Transverse colon (tissue), 4 donors: ENCODE results near the gene MSI2. TPM values are rescaled to one million over a fixed set of nuclear protein-coding genes. Genes with fewer than 3 reads are reported as not detected.

Source experiments
- DNase-seq: peaks from one replicate; pipeline ENCODE4 v3.0.0-alpha.2; 2019
- H3K27ac ChIP-seq, 4 donors: fragments of 200-600 bp; sonication (generic); 2 replicates each; pipeline ENCODE4 v1.5.1; 2016 to 2018; ENCODE audit warnings: inconsistent platforms in 4 of 4
- H3K27me3 ChIP-seq: fragments of 200-600 bp; sonication (generic); 2 replicates; pipeline ENCODE4 v1.5.1; 2017; ENCODE audit warnings: inconsistent platforms
- H3K36me3 ChIP-seq, 4 donors: fragments of 200-600 bp; sonication (generic); 2 replicates each; pipeline ENCODE4 v1.5.1; 2017 to 2019; ENCODE audit warnings: inconsistent platforms in 4 of 4
- H3K4me1 ChIP-seq, 4 donors: fragments of 200-600 bp; sonication (generic); 2 replicates each; pipeline ENCODE4 v1.5.1; 2017 to 2020; ENCODE audit warnings: inconsistent platforms in 4 of 4
- H3K4me3 ChIP-seq, 4 donors: fragments of 200-600 bp; sonication (generic); 1 replicate in 1 of 4; 2 replicates in 3 of 4; pipeline versions ENCODE4 v1.5.1 to v1.6.1; 2017 to 2019; ENCODE audit warnings: inconsistent platforms in 4 of 4
- H3K9me3 ChIP-seq, 2 donors: fragments of 200-600 bp; sonication (generic); 2 replicates each; pipeline ENCODE4 v1.5.1; 2017 to 2019; ENCODE audit warnings: inconsistent platforms in 2 of 2
- EP300 ChIP-seq: sonication (generic); formaldehyde crosslinking; IDR thresholded peaks from one replicate; pipeline ENCODE4 v1.6.1; 2017; ENCODE audit warnings: antibody characterized with exemption, low read depth
- POLR2A ChIP-seq: fragments of 450-650 bp; IDR thresholded peaks from one replicate; pipeline ENCODE4 v1.6.1; 2016; ENCODE audit warnings: antibody characterized with exemption, mild to moderate bottlenecking, moderate library complexity
- POLR2AphosphoS5 ChIP-seq, 3 donors: sonication (generic); formaldehyde crosslinking; IDR thresholded peaks; one replicate each; pipeline ENCODE4 v1.6.1; 2016; ENCODE audit warnings: antibody characterized with exemption in 3 of 3
- WGBS, 2 donors: methylation state at CpG; one replicate each; pipeline ENCODE4 v1.1.5; 2018; ENCODE audit warnings: low coverage in 1 of 2; 5-methylcytosine and 5-hydroxymethylcytosine counted together
- in situ Hi-C, 4 donors: fragments of 200-750 bp; cut with MboI; loops; one replicate each; pipeline versions ENCODE4 v1.15.0 to v1.15.1; 2017; ENCODE audit warnings: low sequenced_read_pairs in 3 of 4, low pct_ligation_motif_present in 1 of 4, low pct_unique_long_range_greater_than_20kb in 1 of 4
- intact Hi-C: fragments of 100-400 bp; cut with DNase I; formaldehyde crosslinking; loops from one replicate; pipeline ENCODE4 v1.15.1; 2023; ENCODE audit warnings: low total_unique reads
- total RNA-seq, 4 donors: library from RNA; depleted of rRNA; stranded (reverse); fragments of >200 nt; gene quantifications; one replicate each; pipeline ENCODE4 v1.1.0, GENCODE V29; 2016
- TF ChIP-seq, protein P1 (sequence below), 5 experiments: fragments of 200-600 bp in 3 of 5; fragments of 450-650 bp in 2 of 5; sonication (generic) in 3 of 5; IDR thresholded peaks; 1 replicate in 2 of 5; 2 replicates in 3 of 5; pipeline ENCODE4 v1.5.1; 2016 to 2017; ENCODE audit warnings: antibody characterized with exemption in 5 of 5, inconsistent platforms in 3 of 5, mild to moderate bottlenecking in 2 of 5, moderate library complexity in 1 of 5

Gene MSI2
- total RNA-seq, 4 donors from 2014 or later = 20.6 to 36.0 (median 29.3) TPM

DNA sequence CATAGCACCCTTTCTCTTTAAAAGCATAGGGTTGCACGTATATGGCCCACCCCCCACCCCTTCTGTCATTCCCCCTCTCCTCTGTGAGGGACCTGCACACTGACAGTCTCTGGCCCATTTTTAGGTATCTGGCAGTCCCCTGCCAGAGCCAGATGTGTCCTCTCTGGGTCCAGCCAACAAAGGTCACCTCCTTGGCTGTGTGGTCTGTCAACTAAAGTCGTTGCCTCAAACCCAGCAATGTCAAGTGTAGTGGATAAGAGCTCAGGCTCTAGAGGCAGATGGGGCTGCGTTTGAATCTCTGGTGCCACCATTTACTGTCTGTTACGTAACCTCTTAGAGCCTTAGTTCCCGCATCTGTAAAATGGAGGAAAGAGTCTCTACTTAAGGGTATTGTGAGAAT lies 211.5 kb downstream of the MSI2 start:
- Histone ChIP-seq H3K4me3 (no peak overlapping the region), H3K27me3 (no peaks in the 10 kb centered on the region), H3K4me1 (no peaks in the 10 kb centered on the region), H3K36me3 (no peaks in the 10 kb centered on the region), H3K27ac (no peak overlapping the region), H3K9me3 (no peaks in the 10 kb centered on the region)
- no peak for DNase-seq
- in situ Hi-C loops (no loop called here), intact Hi-C loops (no loop called here)
- TF ChIP-seq EP300 (no peak), POLR2AphosphoS5 (IDR thresholded peaks at IDR 0.05) (no peak), POLR2A (no peak)
- TF ChIP-seq, protein P1, sequence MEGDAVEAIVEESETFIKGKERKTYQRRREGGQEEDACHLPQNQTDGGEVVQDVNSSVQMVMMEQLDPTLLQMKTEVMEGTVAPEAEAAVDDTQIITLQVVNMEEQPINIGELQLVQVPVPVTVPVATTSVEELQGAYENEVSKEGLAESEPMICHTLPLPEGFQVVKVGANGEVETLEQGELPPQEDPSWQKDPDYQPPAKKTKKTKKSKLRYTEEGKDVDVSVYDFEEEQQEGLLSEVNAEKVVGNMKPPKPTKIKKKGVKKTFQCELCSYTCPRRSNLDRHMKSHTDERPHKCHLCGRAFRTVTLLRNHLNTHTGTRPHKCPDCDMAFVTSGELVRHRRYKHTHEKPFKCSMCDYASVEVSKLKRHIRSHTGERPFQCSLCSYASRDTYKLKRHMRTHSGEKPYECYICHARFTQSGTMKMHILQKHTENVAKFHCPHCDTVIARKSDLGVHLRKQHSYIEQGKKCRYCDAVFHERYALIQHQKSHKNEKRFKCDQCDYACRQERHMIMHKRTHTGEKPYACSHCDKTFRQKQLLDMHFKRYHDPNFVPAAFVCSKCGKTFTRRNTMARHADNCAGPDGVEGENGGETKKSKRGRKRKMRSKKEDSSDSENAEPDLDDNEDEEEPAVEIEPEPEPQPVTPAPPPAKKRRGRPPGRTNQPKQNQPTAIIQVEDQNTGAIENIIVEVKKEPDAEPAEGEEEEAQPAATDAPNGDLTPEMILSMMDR (IDR thresholded peaks at IDR 0.05) = no peak
- WGBS, 2 donors = 91% methylated on average over 5 of the region's 5 CpGs; no CpG with 5 or more reads in 1 of the 2 donors

DNA sequence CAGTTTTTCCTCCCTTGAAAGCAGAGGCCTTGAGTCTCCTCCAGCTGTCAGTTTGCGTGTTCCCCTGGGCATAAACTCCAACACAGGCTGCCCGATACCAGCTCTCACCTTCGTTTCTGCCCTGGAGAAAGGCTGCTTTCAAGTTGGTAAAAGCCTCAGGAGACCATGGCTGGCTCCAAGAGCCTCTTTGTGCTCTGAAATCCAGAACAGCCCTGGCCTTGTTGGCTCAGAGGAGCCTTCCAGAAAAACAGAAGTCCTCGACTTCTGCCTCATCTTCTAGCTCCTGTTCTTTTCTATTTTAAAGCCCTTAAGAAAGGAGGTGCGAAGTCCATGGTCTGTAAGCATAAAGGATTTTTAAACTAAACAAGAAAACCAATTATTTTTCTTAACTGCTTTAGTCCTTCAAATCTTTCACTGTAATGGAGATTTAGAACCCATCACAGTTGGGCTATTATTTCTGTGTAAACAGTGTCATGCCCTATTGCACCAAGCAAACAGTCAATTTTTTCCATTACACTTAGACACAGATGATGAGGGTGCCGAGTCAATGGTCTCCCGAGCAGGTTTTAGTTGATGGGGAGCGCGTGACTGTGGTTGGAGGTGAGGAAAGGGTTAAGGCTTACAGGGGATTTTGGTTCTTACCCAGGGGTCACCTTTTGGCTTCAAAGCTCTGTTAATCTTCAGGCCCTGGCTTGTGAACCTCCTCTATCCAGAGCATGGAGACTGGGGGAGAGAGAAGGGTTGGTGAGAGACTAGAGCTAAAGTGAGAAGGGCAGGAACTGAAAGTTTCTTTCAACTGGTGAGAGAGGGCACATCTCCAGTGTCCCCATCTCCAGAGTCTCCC lies 212.8 kb downstream of the MSI2 start:
- no peaks in the 10 kb centered on the region for H3K9me3 ChIP-seq
- intact Hi-C loops = no loop called here
- 75 to 94% methylated on average over 6 to 9 of the region's 9 CpGs for WGBS, 2 donors
- TF ChIP-seq EP300 (no peak), POLR2AphosphoS5 (IDR thresholded peaks at IDR 0.05) (no peak), POLR2A (no peak)
- TF ChIP-seq, protein P1 (IDR thresholded peaks at IDR 0.05) = no peak
- H3K27ac ChIP-seq = no peak overlapping the region
- DNase-seq = no peak
- peaks cover 0 to 7% (median 0%) of the 10 kb centered on the region in 4 donors for H3K4me1 ChIP-seq
- in situ Hi-C loops = no loop called here
- no peaks in the 10 kb centered on the region for H3K36me3 ChIP-seq
- no peaks in the 10 kb centered on the region for H3K27me3 ChIP-seq
- no peak overlapping the region for H3K4me3 ChIP-seq

DNA sequence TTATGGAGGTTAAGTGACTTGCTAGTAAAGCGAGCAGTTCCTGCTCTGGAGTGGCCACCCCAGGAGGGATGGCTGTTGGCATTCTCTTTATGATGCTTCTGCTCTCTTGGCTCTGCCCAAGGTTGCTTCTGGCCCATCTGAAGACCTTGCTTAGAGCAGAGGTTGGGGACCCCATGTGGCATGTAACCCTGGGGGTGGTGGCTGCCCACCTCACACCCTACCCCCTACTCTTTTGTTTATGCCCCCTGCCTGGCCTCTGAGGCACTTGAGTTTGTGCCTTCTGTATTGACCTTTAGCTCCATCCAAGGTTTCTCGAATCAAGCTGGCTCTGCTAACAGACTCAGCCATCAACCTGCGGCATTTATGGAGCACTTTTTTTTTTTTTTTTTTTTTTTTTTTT lies 214.6 kb downstream of the MSI2 start:
- DNase-seq = no peak
- WGBS, 2 donors = 79 to 100% methylated on average over 2 to 3 of the region's 3 CpGs

DNA sequence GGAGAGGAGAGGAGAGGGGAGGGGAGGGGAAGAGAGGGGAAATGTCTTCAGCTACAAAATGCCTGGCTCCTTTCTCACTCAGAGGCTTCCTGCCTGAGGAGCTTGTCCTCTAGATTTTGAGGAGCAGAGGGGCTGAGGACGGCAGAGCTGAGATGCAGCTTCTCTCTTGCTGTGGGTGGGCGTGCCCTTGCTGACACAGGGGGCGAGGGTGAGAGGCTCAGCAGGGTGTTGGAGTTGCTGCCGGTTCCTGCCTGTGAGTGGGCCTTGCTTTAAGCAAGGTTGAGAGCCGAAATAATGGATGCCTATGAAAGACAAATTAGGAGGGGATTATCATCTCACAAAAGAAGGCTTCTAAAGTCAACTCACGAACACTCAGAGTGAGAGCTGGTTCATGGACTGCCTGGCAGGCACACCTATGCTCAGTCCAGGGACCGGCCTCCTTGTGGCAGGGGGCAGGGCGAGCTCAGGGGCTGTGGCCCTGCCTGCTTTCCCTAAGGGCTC lies 215.6 kb downstream of the MSI2 start:
- WGBS, 2 donors = 97% methylated on average over 8 of the region's 8 CpGs; no CpG with 5 or more reads in 1 of the 2 donors
- no peak for DNase-seq
- intact Hi-C loops = no loop called here

More for the DNA sequence above, 214.6 kb downstream of the MSI2 start:
- H3K27me3 ChIP-seq = no peaks in the 10 kb centered on the region
- no peaks in the 10 kb centered on the region for H3K36me3 ChIP-seq
- TF ChIP-seq, protein P1 (IDR thresholded peaks at IDR 0.05) = no peak
- no peak for TF ChIP-seq EP300
- no peak for TF ChIP-seq POLR2AphosphoS5 (IDR thresholded peaks at IDR 0.05)
- no peak for TF ChIP-seq POLR2A
- in situ Hi-C loops (no loop called here), intact Hi-C loops (no loop called here)
- no peak overlapping the region for H3K27ac ChIP-seq
- no peaks in the 10 kb centered on the region for H3K9me3 ChIP-seq
- H3K4me3 ChIP-seq = no peak overlapping the region
- H3K4me1 ChIP-seq = peaks cover 0 to 7% (median 0%) of the 10 kb centered on the region in 4 donors

More for the DNA sequence above, 215.6 kb downstream of the MSI2 start:
- Histone ChIP-seq H3K4me1 (peaks cover 0 to 7% (median 0%) of the 10 kb centered on the region in 4 donors), H3K36me3 (no peaks in the 10 kb centered on the region), H3K9me3 (no peaks in the 10 kb centered on the region), H3K4me3 (no peak overlapping the region), H3K27ac (no peak overlapping the region), H3K27me3 (no peaks in the 10 kb centered on the region)
- no peak for TF ChIP-seq POLR2A
- TF ChIP-seq POLR2AphosphoS5 (IDR thresholded peaks at IDR 0.05) = no peak
- TF ChIP-seq, protein P1 (IDR thresholded peaks at IDR 0.05) = no peak
- no peak for TF ChIP-seq EP300
- in situ Hi-C loops = no loop called here
